Subcutaneous abdominal adipose tissue (tissue), 5 donors: ENCODE data around the gene RNU6-9.
"Not testable (repeated sequence)": the region's sequence is repeated elsewhere in the genome, so short reads cannot be mapped to it uniquely, and the experiment has no call there.

Experiments used
- H3K27ac ChIP-seq: one replicate; pipeline ENCODE4 v1.7.0; 2013; ENCODE audit warnings: low read depth, mild to moderate bottlenecking, inconsistent platforms, low read length, moderate library complexity
- H3K27me3 ChIP-seq, 5 donors: one replicate each; pipeline ENCODE4 v1.7.0; 2013; ENCODE audit warnings: low read length in 5 of 5, inconsistent platforms in 1 of 5; ENCODE audit not compliant: control insufficient read depth in 5 of 5, insufficient read depth in 4 of 5
- H3K36me3 ChIP-seq, 5 donors: one replicate each; pipeline ENCODE4 v1.7.0; 2013; ENCODE audit warnings: low read length in 5 of 5; ENCODE audit not compliant: control insufficient read depth in 5 of 5, insufficient read depth in 5 of 5
- H3K4me1 ChIP-seq, 5 donors: one replicate each; pipeline ENCODE4 v1.7.0; 2013; ENCODE audit warnings: low read length in 5 of 5, mild to moderate bottlenecking in 3 of 5, moderate library complexity in 1 of 5; ENCODE audit not compliant: control insufficient read depth in 5 of 5, insufficient read depth in 5 of 5
- H3K4me3 ChIP-seq, 5 donors: one replicate each; pipeline ENCODE4 v1.7.0; 2013; ENCODE audit warnings: low read length in 5 of 5, low read depth in 1 of 5
- H3K9ac ChIP-seq, 5 donors: one replicate each; pipeline ENCODE4 v1.7.0; 2013; ENCODE audit warnings: low read length in 5 of 5, mild to moderate bottlenecking in 4 of 5, moderate library complexity in 3 of 5
- H3K9me3 ChIP-seq, 5 donors: one replicate each; pipeline ENCODE4 v1.7.0; 2013; ENCODE audit warnings: low read length in 5 of 5; ENCODE audit not compliant: control insufficient read depth in 5 of 5
- donor health status: healthy.
- donor health status: healthy.
- donor health status: healthy.
- donor health status: healthy.
- donor health status: healthy.

The RNU6-9 gene

DNA sequence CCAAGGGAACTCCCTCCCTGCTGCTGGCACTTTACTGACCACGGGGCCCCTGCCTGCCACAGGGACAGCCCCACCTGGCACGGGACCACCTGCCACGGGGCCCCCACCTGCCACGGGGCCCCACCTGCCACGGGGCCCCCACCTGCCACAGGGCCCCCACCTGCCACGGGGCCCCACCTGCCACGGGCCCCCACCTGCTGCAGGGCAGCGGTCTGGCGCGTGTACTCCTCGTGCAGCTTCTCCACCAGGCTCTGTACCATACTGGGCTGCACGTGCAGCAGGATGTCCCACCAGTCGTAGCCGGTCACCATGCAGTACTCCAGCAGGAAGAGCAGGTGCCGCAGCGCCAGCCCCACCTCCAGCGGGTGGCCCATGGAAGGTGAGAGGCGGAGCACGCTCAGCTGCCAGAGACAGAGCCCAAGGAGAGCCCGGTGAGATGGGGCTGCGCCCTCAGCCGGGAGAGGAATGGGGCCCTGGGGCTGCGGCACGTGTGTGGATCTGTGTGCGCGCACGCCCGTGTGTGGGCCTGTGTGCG is 16.4 kb upstream of the RNU6-9 start:
- no peaks in the 10 kb centered on the region for H3K27me3 ChIP-seq
- H3K9ac ChIP-seq, result no peak overlapping the region
- peaks cover 0 to 7% (median 3%) of the 10 kb centered on the region in 5 donors for H3K4me1 ChIP-seq
- peaks cover 0 to 66% (median 52%) of the 10 kb centered on the region in 5 donors for H3K36me3 ChIP-seq
- no peak overlapping the region for H3K27ac ChIP-seq
- no peak overlapping the region for H3K4me3 ChIP-seq
- H3K9me3 ChIP-seq, result no peaks in the 10 kb centered on the region

- H3K4me1 ChIP-seq, H3K9me3 ChIP-seq, H3K4me3 ChIP-seq, H3K9ac ChIP-seq, H3K27me3 ChIP-seq, H3K27ac ChIP-seq: not testable (repeated sequence)
- H3K36me3 ChIP-seq, result peaks cover 0 to 79% (median 64%) of the 10 kb centered on the region in 5 donors
These were observed 15.2 kb upstream of the RNU6-9 start for GRCh38 chr19:877992-878660.

- not testable (repeated sequence) for H3K4me1 ChIP-seq, H3K9me3 ChIP-seq, H3K4me3 ChIP-seq, H3K27me3 ChIP-seq, H3K9ac ChIP-seq, H3K27ac ChIP-seq
- peaks cover 0 to 82% (median 66%) of the 10 kb centered on the region in 5 donors for H3K36me3 ChIP-seq
These were observed 14.3 kb upstream of the RNU6-9 start for GRCh38 chr19:878751-879561.

- Histone ChIP-seq H3K27me3 (no peaks in the 10 kb centered on the region), H3K9ac (no peak overlapping the region), H3K4me3 (no peak overlapping the region), H3K36me3 (peaks cover 0 to 84% (median 66%) of the 10 kb centered on the region in 5 donors), H3K4me1 (no peaks in the 10 kb centered on the region), H3K9me3 (no peaks in the 10 kb centered on the region), H3K27ac (no peak overlapping the region)
These were observed 13.4 kb upstream of the RNU6-9 start for GRCh38 chr19:879711-880438.

GRCh38 chr19:881385-882071 is 11.8 kb upstream of the RNU6-9 start:
- Histone ChIP-seq H3K27me3 (no peaks in the 10 kb centered on the region), H3K36me3 (peaks cover 0 to 85% (median 68%) of the 10 kb centered on the region in 5 donors), H3K9me3 (no peaks in the 10 kb centered on the region), H3K9ac (no peak overlapping the region), H3K4me3 (no peak overlapping the region), H3K27ac (no peak overlapping the region), H3K4me1 (no peaks in the 10 kb centered on the region)

DNA sequence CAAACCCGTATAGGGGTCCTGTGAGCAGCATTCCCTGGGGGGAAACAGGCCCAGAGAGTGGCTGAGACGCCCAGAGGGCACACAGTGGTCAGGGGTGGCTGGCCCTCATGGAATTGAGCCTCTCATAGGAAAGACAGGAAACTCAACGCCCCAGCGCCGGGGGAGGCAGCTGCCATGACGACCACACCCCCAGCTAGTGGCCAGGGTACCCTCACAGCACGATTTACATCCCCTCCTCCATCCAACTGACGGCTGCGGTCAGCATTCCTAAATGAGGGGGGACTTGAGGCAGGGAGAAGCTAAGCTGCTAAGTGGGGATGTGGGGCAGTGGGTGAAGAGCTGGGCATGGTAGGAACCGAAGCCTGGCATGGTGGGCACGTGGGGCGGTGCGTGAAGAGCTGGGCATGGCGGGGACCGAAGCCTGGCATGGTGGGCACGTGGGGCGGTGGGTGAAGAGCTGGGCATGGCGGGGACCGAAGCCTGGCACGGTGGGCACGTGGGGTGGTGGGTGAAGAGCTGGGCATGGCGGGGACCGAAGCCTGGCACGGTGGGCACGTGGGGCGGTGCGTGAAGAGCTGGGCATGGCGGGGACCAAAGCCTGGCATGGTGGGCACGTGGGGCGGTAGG is 10.3 kb upstream of the RNU6-9 start:
- Histone ChIP-seq H3K4me3 (no peak overlapping the region), H3K9me3 (no peaks in the 10 kb centered on the region), H3K4me1 (no peaks in the 10 kb centered on the region), H3K27ac (no peak overlapping the region), H3K27me3 (no peaks in the 10 kb centered on the region), H3K9ac (no peak overlapping the region), H3K36me3 (peaks cover 0 to 90% (median 65%) of the 10 kb centered on the region in 5 donors)

- Histone ChIP-seq H3K27me3 (no peaks in the 10 kb centered on the region), H3K9me3 (no peaks in the 10 kb centered on the region), H3K27ac (no peak overlapping the region), H3K9ac (no peak overlapping the region), H3K4me1 (no peaks in the 10 kb centered on the region), H3K36me3 (peaks cover 0 to 94% (median 70%) of the 10 kb centered on the region in 5 donors), H3K4me3 (no peak overlapping the region)
These were observed 9.5 kb upstream of the RNU6-9 start for GRCh38 chr19:883661-884211.

- Histone ChIP-seq H3K9ac (no peak overlapping the region), H3K9me3 (no peaks in the 10 kb centered on the region), H3K27ac (no peak overlapping the region), H3K4me3 (no peak overlapping the region), H3K4me1 (no peaks in the 10 kb centered on the region), H3K36me3 (peaks cover 0 to 92% (median 72%) of the 10 kb centered on the region in 5 donors), H3K27me3 (no peaks in the 10 kb centered on the region)
These were observed 8.7 kb upstream of the RNU6-9 start for GRCh38 chr19:884420-885211.
